ENCODE results near the gene NAT14. TPM values are rescaled to one million over a fixed set of nuclear protein-coding genes. Genes with fewer than 3 reads are reported as not detected.

Gene NAT14
- total RNA-seq, 1 experiment from 2014 or later: 93.1 TPM

GRCh38 chr19:55525289-55526101, 40.5 kb downstream of the NAT14 start:
- no peak for DNase-seq (ENCODE audit: low read depth, low spot score)
- Histone ChIP-seq H3K36me3 (ENCODE audit: control insufficient read depth, insufficient read depth, low read length) (no peaks in the 10 kb centered on the region), H3K27me3 (ENCODE audit: control insufficient read depth, insufficient read depth, low read length) (no peaks in the 10 kb centered on the region), H3K4me3 (ENCODE audit: low read depth in 2 of 2, low read length in 2 of 2) (no peak overlapping the region), H3K9me3 (ENCODE audit: control insufficient read depth, insufficient read depth, low read depth, low read length) (no peaks in the 10 kb centered on the region), H3K4me1 (ENCODE audit: control insufficient read depth, insufficient read depth, low read length) (peaks cover 27% of the 10 kb centered on the region), H3K27ac (ENCODE audit: low read length) (no peak overlapping the region)
- ATAC-seq: peak; percentile 55
- in situ Hi-C loops (cut with HindIII; ENCODE audit: low pct_unique_long_range_greater_than_20kb, low sequenced_read_pairs): no loop called here
- TF ChIP-seq SIN3A (IDR thresholded peaks at IDR 0.05; ENCODE audit: borderline replicate concordance, insufficient read depth, low read depth, low read length): no peak
- TF ChIP-seq TCF7L2 (IDR thresholded peaks at IDR 0.05; ENCODE audit: low read depth, low read length): no peak
- TF ChIP-seq CTCF (IDR thresholded peaks at IDR 0.05): no peak
- TF ChIP-seq POLR2AphosphoS5 (IDR thresholded peaks at IDR 0.05; ENCODE audit: low read depth, low read length): no peak
- TF ChIP-seq REST (IDR thresholded peaks at IDR 0.05; ENCODE audit: insufficient read depth in 1 of 2, low read depth in 2 of 2, low read length in 1 of 2): no peak
- ChIA-PET CTCF (interaction anchor here (0.5 kb wide), 1 partner anchor 120 kb away, joined by 3 read pairs; no protein-coding TSS in a partner anchor), POLR2A (interaction anchor here (0.6 kb wide), 2 partner anchors 9 to 132 kb away, joined by 3 read pairs; no protein-coding TSS in a partner anchor)
- intact Hi-C loops (cut with micrococcal nuclease; ENCODE audit: unreplicated experiment): no loop called here
- BruUV-seq (replicated peaks): no TSS peak

DNA sequence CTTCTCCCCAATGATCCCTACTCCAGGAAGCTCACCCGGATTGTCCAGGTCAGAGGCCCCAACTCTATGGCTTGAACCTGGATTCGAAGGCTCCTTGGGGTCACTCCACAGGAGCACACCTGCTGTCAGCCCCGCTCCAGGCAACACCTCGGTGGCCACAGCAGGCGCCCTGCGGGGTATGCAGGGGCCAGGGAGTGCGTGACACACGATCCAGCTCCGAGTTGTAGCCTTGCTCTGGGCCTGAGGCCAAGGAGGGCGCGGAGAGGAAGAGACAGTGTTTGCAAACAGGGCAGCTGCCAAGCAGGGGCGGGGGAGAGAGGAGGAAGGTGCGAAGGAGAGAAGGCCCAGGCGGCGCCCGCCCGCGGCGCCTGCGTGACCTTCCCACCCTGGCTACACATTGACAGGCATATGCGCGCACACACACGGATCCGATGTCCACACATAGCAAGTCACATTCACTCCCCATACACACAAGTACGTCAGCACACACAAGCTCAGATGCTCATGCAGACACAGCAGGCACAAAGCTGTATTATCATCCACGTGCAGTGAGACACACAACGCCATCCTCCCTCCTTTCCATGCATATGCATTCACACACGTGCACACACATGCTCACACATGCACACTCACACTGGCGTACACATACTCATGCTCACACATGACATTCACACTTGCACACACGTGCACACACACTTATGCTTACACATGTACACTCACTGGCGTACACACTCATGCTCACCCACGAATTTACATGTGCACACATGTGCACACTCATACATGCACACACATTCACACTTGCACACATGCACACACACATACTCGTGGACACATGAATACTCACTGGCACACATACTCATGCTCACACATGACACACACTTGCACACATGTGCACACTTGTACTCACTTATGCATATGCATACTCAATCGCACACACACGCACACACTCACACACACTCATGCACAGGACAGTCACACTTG, 41.5 kb downstream of the NAT14 start:
- no peak for DNase-seq (ENCODE audit: low read depth, low spot score)
- CTCF ChIA-PET: no interaction called here
- 0 out of 2 replicates have a peak overlapping the region, but pooled peaks have one; percentile 11 for H3K27ac ChIP-seq (ENCODE audit: low read length)
- peaks cover 21% of the 10 kb centered on the region for H3K4me1 ChIP-seq (ENCODE audit: control insufficient read depth, insufficient read depth, low read length)
- H3K36me3 ChIP-seq (ENCODE audit: control insufficient read depth, insufficient read depth, low read length): no peaks in the 10 kb centered on the region
- BruUV-seq (replicated peaks): no TSS peak
- H3K9me3 ChIP-seq (ENCODE audit: control insufficient read depth, insufficient read depth, low read depth, low read length): no peaks in the 10 kb centered on the region
- intact Hi-C loops (cut with micrococcal nuclease; ENCODE audit: unreplicated experiment): no loop called here
- peak; percentile 88 for ATAC-seq
- H3K4me3 ChIP-seq (ENCODE audit: low read depth in 2 of 2, low read length in 2 of 2): 0 out of 4 replicates have a peak overlapping the region, but pooled peaks of 1 of the 2 experiments have one; percentile 5
- in situ Hi-C loops (cut with HindIII; ENCODE audit: low pct_unique_long_range_greater_than_20kb, low sequenced_read_pairs): no loop called here
- H3K27me3 ChIP-seq (ENCODE audit: control insufficient read depth, insufficient read depth, low read length): no peaks in the 10 kb centered on the region
- TF ChIP-seq TCF7L2 (IDR thresholded peaks at IDR 0.05; ENCODE audit: low read depth, low read length): peak; percentile 39; the same call in 1 of the 2 replicates
- TF ChIP-seq POLR2AphosphoS5 (IDR thresholded peaks at IDR 0.05; ENCODE audit: low read depth, low read length): peak; percentile 57; the same call in 1 of the 2 replicates
- TF ChIP-seq REST (IDR thresholded peaks at IDR 0.05; ENCODE audit: insufficient read depth in 1 of 2, low read depth in 2 of 2, low read length in 1 of 2): no peak
- no peak for TF ChIP-seq CTCF (IDR thresholded peaks at IDR 0.05)
- POLR2A ChIA-PET: interaction anchor here (0.6 to 0.7 kb wide), 4 partner anchors 9 to 40 kb away, joined by 3 to 5 read pairs (median 4); no protein-coding TSS in a partner anchor

All from Panc1 (cell line).